A673 (cell line): Measurements from ENCODE around the gene HNF4A. TPM values are rescaled to one million over a fixed set of nuclear protein-coding genes. Genes with fewer than 3 reads are reported as not detected.

Source experiments
- BruUV-seq: library from RNA; stranded (reverse); fragments of 400-500 nt; replicated peaks from 2 replicates; lab custom pipeline; 2021; lab: Mats Ljungman, UMichigan
- CTCF ChIA-PET: fragments of 300-600 bp; sonication (Branson Sonifier 250); formaldehyde crosslinking; loops from one replicate; lab custom pipeline; 2022; ENCODE audit warnings: antibody characterized with exemption; lab: Charles Lee
- POLR2A ChIA-PET: fragments of 300-600 bp; sonication (Branson Sonifier 250); formaldehyde crosslinking; loops from one replicate; lab custom pipeline; 2022; ENCODE audit warnings: antibody characterized with exemption; ENCODE audit not compliant: low non-redundant PET; lab: Charles Lee
- DNase-seq: peaks from one replicate; pipeline ENCODE4 v3.0.0-alpha.2; 2015; ENCODE audit warnings: low spot score
- H3K27ac ChIP-seq: fragments of 200-600 bp; sonication (generic); 2 replicates; pipeline ENCODE4 v1.5.1; 2016; ENCODE audit warnings: mixed run types, low read depth, mild to moderate bottlenecking, mixed read lengths, antibody characterized with exemption, low read length; ENCODE audit not compliant: poor library complexity, severe bottlenecking
- H3K27me3 ChIP-seq: fragments of 200-600 bp; sonication (generic); replicated peaks from 2 replicates; pipeline ENCODE4 v1.6.1; 2017; ENCODE audit warnings: mixed run types, low read depth, mild to moderate bottlenecking, mixed read lengths, antibody characterized with exemption, low read length; ENCODE audit not compliant: insufficient read depth, poor library complexity
- H3K36me3 ChIP-seq: fragments of 200-600 bp; sonication (generic); 2 replicates; pipeline ENCODE4 v1.6.1; 2016; ENCODE audit warnings: mixed run types, mild to moderate bottlenecking, mixed read lengths, antibody characterized with exemption, low read length; ENCODE audit not compliant: insufficient read depth, poor library complexity, severe bottlenecking
- H3K4me1 ChIP-seq: fragments of 200-600 bp; sonication (generic); 2 replicates; pipeline ENCODE4 v1.6.1; 2017; ENCODE audit warnings: mixed run types, mild to moderate bottlenecking, mixed read lengths, antibody characterized with exemption, low read length; ENCODE audit not compliant: insufficient read depth, poor library complexity, severe bottlenecking
- H3K4me3 ChIP-seq: fragments of 200-600 bp; sonication (generic); 2 replicates; pipeline ENCODE4 v1.5.1; 2016; ENCODE audit warnings: low read depth, mixed run types, mild to moderate bottlenecking, mixed read lengths, low read length; ENCODE audit not compliant: poor library complexity, severe bottlenecking
- H3K9me3 ChIP-seq: fragments of 200-600 bp; sonication (generic); 2 replicates; pipeline ENCODE4 v1.6.1; 2016; ENCODE audit warnings: mixed run types, low read depth, mild to moderate bottlenecking, mixed read lengths, antibody characterized with exemption, low read length; ENCODE audit not compliant: poor library complexity, severe bottlenecking
- EZH2 ChIP-seq: fragments of 200-600 bp; sonication (generic); IDR thresholded peaks from 2 replicates; pipeline ENCODE4 v1.6.1; 2017; ENCODE audit warnings: borderline replicate concordance, low read depth, mild to moderate bottlenecking, mixed read lengths, antibody characterized with exemption, low read length; ENCODE audit not compliant: poor library complexity, severe bottlenecking
- intact Hi-C: fragments of 100-400 bp; cut with micrococcal nuclease; formaldehyde crosslinking; loops from one replicate; pipeline ENCODE4 v1.10.0; 2022; ENCODE audit not compliant: unreplicated experiment
- total RNA-seq: library from RNA; stranded (reverse); gene quantifications from 2 replicates; pipeline ENCODE4 v1.2.3, GENCODE V29; 2021
- TF ChIP-seq, protein P1 (sequence below): fragments of 300-800, 200-600 bp; sonication (generic); conservative IDR thresholded peaks from 2 replicates; pipeline ENCODE4 v1.5.1; 2017; ENCODE audit warnings: low read depth, mild to moderate bottlenecking, antibody characterized with exemption, low read length, moderate library complexity, mixed read lengths

HNF4A gene
- total RNA-seq, 1 experiment from 2014 or later: not detected

DNA sequence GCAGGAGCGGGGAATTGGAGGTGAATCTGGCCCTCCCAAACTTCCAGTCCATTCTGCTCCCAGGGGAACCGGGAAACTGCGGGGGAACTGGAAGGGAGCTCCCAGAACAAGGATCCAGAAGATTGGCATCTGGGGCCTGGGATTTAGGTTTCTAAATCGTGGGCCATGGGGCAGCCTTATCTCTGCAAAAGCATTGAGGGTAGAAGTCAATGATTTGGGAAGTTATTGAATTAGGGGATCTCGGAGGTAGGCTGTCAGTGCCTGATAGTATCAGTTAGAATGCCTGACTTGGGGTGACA lies 45.1 kb downstream of the HNF4A start:
- ChIA-PET POLR2A (no interaction called here), CTCF (no interaction called here)
- no peak overlapping the region for H3K4me3 ChIP-seq
- intact Hi-C loops: no loop called here
- H3K9me3 ChIP-seq: no peaks in the 10 kb centered on the region
- peaks cover 10% of the 10 kb centered on the region for H3K27me3 ChIP-seq
- BruUV-seq: no TSS peak
- no peaks in the 10 kb centered on the region for H3K36me3 ChIP-seq
- TF ChIP-seq, protein P1, sequence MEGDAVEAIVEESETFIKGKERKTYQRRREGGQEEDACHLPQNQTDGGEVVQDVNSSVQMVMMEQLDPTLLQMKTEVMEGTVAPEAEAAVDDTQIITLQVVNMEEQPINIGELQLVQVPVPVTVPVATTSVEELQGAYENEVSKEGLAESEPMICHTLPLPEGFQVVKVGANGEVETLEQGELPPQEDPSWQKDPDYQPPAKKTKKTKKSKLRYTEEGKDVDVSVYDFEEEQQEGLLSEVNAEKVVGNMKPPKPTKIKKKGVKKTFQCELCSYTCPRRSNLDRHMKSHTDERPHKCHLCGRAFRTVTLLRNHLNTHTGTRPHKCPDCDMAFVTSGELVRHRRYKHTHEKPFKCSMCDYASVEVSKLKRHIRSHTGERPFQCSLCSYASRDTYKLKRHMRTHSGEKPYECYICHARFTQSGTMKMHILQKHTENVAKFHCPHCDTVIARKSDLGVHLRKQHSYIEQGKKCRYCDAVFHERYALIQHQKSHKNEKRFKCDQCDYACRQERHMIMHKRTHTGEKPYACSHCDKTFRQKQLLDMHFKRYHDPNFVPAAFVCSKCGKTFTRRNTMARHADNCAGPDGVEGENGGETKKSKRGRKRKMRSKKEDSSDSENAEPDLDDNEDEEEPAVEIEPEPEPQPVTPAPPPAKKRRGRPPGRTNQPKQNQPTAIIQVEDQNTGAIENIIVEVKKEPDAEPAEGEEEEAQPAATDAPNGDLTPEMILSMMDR: no peak
- no peak for TF ChIP-seq EZH2
- no peaks in the 10 kb centered on the region for H3K4me1 ChIP-seq
- no peak for DNase-seq
- H3K27ac ChIP-seq: no peak overlapping the region

DNA sequence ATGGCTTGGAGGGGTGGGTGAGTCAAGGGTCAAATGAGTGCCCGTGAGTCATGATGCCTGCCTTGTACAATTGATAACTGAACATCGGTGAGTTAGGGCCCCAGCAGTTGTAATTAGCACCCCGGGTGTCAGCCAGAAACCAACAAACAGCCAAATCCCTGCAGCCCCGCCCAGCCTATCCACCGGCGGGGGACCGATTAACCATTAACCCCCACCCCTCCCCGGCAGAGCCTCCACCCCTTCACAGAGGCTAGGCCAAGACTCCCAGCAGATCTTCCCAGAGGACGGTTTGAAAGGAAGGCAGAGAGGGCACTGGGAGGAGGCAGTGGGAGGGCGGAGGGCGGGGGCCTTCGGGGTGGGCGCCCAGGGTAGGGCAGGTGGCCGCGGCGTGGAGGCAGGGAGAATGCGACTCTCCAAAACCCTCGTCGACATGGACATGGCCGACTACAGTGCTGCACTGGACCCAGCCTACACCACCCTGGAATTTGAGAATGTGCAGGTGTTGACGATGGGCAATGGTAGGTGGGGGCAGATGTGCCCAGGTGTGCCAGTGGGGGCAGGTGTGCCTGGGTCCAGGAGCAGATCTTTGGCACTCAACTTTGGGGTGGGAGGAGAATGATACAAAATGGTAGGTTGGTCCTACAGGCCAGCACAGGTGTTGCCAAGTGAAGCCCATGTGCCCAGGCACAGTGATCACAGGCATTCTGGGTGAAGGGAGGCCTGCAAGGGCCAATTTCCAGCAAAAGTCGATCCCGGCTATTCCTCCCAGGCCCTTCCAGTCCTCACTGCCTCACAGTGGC lies 45.7 kb downstream of the HNF4A start:
- BruUV-seq: no TSS peak
- Histone ChIP-seq H3K27me3 (peaks cover 9% of the 10 kb centered on the region), H3K4me3 (no peak overlapping the region), H3K36me3 (no peaks in the 10 kb centered on the region), H3K27ac (no peak overlapping the region), H3K4me1 (no peaks in the 10 kb centered on the region), H3K9me3 (no peaks in the 10 kb centered on the region)
- intact Hi-C loops: no loop called here
- ChIA-PET POLR2A (no interaction called here), CTCF (no interaction called here)
- no peak for TF ChIP-seq EZH2
- TF ChIP-seq, protein P1: no peak
- no peak for DNase-seq

DNA sequence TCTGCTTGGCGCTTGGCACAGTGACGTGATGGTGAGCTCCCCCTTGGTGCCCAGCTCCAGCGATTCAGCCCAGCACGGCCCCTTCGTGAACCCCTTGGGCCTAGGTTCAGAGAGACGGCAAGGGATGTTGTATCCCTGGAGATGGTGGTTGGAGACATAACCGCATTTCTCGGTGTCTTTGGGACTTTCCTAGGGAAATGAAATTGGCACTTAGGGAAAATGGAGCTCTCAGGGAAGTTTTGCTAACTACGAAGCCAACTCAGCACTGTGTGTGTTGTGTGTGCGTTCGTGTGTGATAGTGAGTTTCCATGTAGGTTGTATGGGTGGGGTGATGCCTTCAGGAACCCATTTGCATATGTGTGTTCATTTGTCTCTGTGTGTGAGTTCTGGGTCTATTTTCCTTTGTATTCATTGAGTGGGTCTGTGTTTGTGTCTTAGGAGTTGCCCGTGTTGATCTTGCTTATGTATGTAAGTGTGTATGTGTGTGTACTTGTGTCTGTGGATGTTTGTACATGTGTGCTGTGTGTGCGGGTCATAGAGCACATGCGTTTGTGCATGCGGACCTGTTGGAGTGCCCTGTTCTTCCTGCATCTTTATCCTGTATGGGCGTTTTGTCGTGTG lies 46.4 kb downstream of the HNF4A start:
- TF ChIP-seq, protein P1: no peak
- TF ChIP-seq EZH2: no peak
- BruUV-seq: no TSS peak
- Histone ChIP-seq H3K4me3 (no peak overlapping the region), H3K9me3 (no peaks in the 10 kb centered on the region), H3K27me3 (peaks cover 4% of the 10 kb centered on the region), H3K36me3 (no peaks in the 10 kb centered on the region), H3K27ac (no peak overlapping the region), H3K4me1 (no peaks in the 10 kb centered on the region)
- ChIA-PET POLR2A (no interaction called here), CTCF (no interaction called here)
- no peak for DNase-seq
- intact Hi-C loops: no loop called here
